Measurements from ENCODE around the gene SPSB4. TPM values are rescaled to one million over a fixed set of nuclear protein-coding genes. Genes with fewer than 3 reads are reported as not detected.

The SPSB4 gene
- total RNA-seq, result 10.9 TPM

GRCh38 chr3:141050576-141051442, at the start of gene SPSB4:
SPSB4 (plus strand) TSS chr3:141051347; CDS start chr3:141066105, 14,758 bp downstream.

Other genes starting within 250 kb of the SPSB4 start
- gene SLC25A36, start 109.5 kb upstream of the SPSB4 start, total RNA-seq, result 232 TPM
- 24.4 TPM for gene PXYLP1, start 180.5 kb downstream of the SPSB4 start, total RNA-seq